Measurements from ENCODE around the gene GALNT16.

GALNT16 gene

DNA sequence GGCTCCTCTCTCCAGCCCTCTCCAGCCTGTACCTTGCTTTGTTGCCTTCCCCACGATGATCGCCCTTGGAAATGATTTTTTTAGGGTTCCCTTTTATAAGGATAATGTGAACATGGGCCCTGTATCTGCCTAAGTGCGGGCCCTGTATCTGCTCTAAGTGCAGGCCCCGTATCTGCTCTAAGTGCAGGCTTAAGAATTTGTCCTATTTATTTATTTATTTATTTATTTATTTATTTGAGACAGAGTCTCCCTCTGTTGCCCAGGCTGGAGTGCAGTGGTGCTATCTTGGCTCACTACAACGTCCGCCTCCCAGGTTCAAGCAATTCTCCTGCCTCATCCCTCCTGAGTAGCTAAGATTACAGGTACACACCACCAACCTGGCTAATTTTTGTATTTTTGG lies 22.5 kb downstream of the GALNT16 start:
- Histone ChIP-seq H3K9me3 (ENCODE audit: insufficient read depth, low read length, severe bottlenecking) (no peaks in the 10 kb centered on the region), H3K4me1 (ENCODE audit: insufficient read depth, low read length) (no peaks in the 10 kb centered on the region), H3K27me3 (ENCODE audit: insufficient read depth, low read length, poor library complexity) (peaks cover 2% of the 10 kb centered on the region), H4K20me1 (ENCODE audit: insufficient read depth, low read length) (no peaks in the 10 kb centered on the region), H3K27ac (ENCODE audit: low read length) (no peak overlapping the region), H3K4me2 (ENCODE audit: insufficient read depth, low read length) (no peak overlapping the region), H3K36me3 (ENCODE audit: insufficient read depth, low read length) (no peaks in the 10 kb centered on the region), H3K9ac (ENCODE audit: low read depth, low read length) (no peak overlapping the region), H3K4me3 (ENCODE audit: low read depth in 1 of 2, low read length in 2 of 2) (no peak overlapping the region), H2AFZ (ENCODE audit: low read depth, low read length) (no peak overlapping the region), H3K79me2 (ENCODE audit: insufficient read depth, low read length) (no peaks in the 10 kb centered on the region)
- no peak for DNase-seq
- TF ChIP-seq, protein P1, sequence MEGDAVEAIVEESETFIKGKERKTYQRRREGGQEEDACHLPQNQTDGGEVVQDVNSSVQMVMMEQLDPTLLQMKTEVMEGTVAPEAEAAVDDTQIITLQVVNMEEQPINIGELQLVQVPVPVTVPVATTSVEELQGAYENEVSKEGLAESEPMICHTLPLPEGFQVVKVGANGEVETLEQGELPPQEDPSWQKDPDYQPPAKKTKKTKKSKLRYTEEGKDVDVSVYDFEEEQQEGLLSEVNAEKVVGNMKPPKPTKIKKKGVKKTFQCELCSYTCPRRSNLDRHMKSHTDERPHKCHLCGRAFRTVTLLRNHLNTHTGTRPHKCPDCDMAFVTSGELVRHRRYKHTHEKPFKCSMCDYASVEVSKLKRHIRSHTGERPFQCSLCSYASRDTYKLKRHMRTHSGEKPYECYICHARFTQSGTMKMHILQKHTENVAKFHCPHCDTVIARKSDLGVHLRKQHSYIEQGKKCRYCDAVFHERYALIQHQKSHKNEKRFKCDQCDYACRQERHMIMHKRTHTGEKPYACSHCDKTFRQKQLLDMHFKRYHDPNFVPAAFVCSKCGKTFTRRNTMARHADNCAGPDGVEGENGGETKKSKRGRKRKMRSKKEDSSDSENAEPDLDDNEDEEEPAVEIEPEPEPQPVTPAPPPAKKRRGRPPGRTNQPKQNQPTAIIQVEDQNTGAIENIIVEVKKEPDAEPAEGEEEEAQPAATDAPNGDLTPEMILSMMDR (IDR thresholded peaks at IDR 0.05; ENCODE audit: borderline replicate concordance, extremely low read depth, low read length, poor library complexity, severe bottlenecking): no peak
- no peak for TF ChIP-seq EZH2 (IDR thresholded peaks at IDR 0.05; ENCODE audit: borderline replicate concordance, low read depth, low read length, severe bottlenecking)
- ATAC-seq (ENCODE audit: insufficient read depth, low read depth): no peak

DNA sequence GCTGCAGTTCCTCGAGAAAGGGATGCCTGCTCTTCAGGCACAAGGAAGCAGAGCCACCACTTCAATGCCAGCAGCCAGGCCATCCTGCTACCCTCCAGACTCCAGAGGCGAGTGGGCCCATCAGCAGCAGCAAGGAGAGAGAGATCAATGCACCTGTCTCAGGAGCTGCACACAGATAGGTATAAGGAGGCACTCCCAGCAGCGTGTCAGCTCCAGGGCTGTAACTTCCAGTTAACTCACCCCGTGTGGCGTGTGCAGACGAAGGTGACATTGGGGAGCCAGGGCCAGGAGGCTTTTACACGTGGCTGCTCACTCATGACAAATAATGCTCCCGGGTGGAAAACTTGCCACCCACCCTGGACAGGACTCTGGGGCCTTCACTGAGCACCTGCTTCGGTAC lies 24.2 kb downstream of the GALNT16 start:
- no peak overlapping the region for H2AFZ ChIP-seq (ENCODE audit: low read depth, low read length)
- no peak for DNase-seq
- H3K79me2 ChIP-seq (ENCODE audit: insufficient read depth, low read length): no peaks in the 10 kb centered on the region
- H3K36me3 ChIP-seq (ENCODE audit: insufficient read depth, low read length): no peaks in the 10 kb centered on the region
- no peaks in the 10 kb centered on the region for H4K20me1 ChIP-seq (ENCODE audit: insufficient read depth, low read length)
- H3K9ac ChIP-seq (ENCODE audit: low read depth, low read length): no peak overlapping the region
- H3K4me1 ChIP-seq (ENCODE audit: insufficient read depth, low read length): no peaks in the 10 kb centered on the region
- H3K27ac ChIP-seq (ENCODE audit: low read length): no peak overlapping the region
- H3K27me3 ChIP-seq (ENCODE audit: insufficient read depth, low read length, poor library complexity): peaks cover 2% of the 10 kb centered on the region
- no peak overlapping the region for H3K4me3 ChIP-seq (ENCODE audit: low read depth in 1 of 2, low read length in 2 of 2)
- ATAC-seq (ENCODE audit: insufficient read depth, low read depth): no peak
- TF ChIP-seq, protein P1 (IDR thresholded peaks at IDR 0.05; ENCODE audit: borderline replicate concordance, extremely low read depth, low read length, poor library complexity, severe bottlenecking): no peak
- no peak for TF ChIP-seq EZH2 (IDR thresholded peaks at IDR 0.05; ENCODE audit: borderline replicate concordance, low read depth, low read length, severe bottlenecking)
- H3K9me3 ChIP-seq (ENCODE audit: insufficient read depth, low read length, severe bottlenecking): no peaks in the 10 kb centered on the region
- H3K4me2 ChIP-seq (ENCODE audit: insufficient read depth, low read length): no peak overlapping the region

DNA sequence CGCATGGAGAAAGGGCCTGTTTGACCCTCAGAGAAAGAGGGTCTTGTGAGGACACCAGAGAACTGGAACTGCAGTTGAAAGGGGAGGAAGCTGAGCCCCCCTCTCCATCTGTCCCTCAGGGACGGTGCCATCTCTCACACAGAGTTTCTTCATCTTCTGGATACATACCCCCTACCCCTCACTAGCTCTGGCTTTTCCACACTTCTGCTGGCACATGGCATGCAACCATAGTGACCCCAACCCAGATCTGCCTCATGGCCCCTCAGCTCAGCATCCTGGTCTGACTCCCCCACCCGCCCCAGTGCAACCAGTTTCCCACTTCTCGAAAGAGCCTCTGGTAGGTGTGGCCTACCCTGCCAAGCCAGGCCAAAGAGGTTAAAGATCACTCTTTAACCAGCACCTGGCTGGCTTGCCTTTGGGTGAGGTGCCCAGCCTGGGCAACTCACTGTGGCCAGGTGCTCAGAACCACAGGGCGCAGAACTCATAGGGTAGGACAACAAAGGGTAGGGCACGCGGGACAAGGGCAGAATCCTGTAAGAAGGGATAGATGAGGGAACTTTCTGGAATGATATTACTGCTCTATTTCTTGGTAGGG lies 25.8 kb downstream of the GALNT16 start:
- Histone ChIP-seq H3K27ac (ENCODE audit: low read length) (no peak overlapping the region), H3K4me1 (ENCODE audit: insufficient read depth, low read length) (no peaks in the 10 kb centered on the region), H3K4me2 (ENCODE audit: insufficient read depth, low read length) (no peak overlapping the region), H3K79me2 (ENCODE audit: insufficient read depth, low read length) (no peaks in the 10 kb centered on the region), H4K20me1 (ENCODE audit: insufficient read depth, low read length) (no peaks in the 10 kb centered on the region), H3K4me3 (ENCODE audit: low read depth in 1 of 2, low read length in 2 of 2) (no peak overlapping the region), H3K27me3 (ENCODE audit: insufficient read depth, low read length, poor library complexity) (peaks cover 2% of the 10 kb centered on the region), H3K36me3 (ENCODE audit: insufficient read depth, low read length) (no peaks in the 10 kb centered on the region), H3K9ac (ENCODE audit: low read depth, low read length) (no peak overlapping the region), H2AFZ (ENCODE audit: low read depth, low read length) (no peak overlapping the region), H3K9me3 (ENCODE audit: insufficient read depth, low read length, severe bottlenecking) (no peaks in the 10 kb centered on the region)
- TF ChIP-seq, protein P1 (IDR thresholded peaks at IDR 0.05; ENCODE audit: borderline replicate concordance, extremely low read depth, low read length, poor library complexity, severe bottlenecking): no peak
- no peak for TF ChIP-seq EZH2 (IDR thresholded peaks at IDR 0.05; ENCODE audit: borderline replicate concordance, low read depth, low read length, severe bottlenecking)
- DNase-seq: no peak
- no peak for ATAC-seq (ENCODE audit: insufficient read depth, low read depth)
